Transverse colon (tissue), 4 donors: Measurements from ENCODE around the gene PYROXD2. TPM values are rescaled to one million over a fixed set of nuclear protein-coding genes. Genes with fewer than 3 reads are reported as not detected.
A peak's percentile ranks its signal among the peaks of the same experiment; 100 is the strongest.

Source experiments
- DNase-seq: peaks from one replicate; pipeline ENCODE4 v3.0.0-alpha.2; 2019
- H3K27ac ChIP-seq, 4 donors: fragments of 200-600 bp; sonication (generic); 2 replicates each; pipeline ENCODE4 v1.5.1; 2016 to 2018; ENCODE audit warnings: inconsistent platforms in 4 of 4
- H3K27me3 ChIP-seq: fragments of 200-600 bp; sonication (generic); 2 replicates; pipeline ENCODE4 v1.5.1; 2017; ENCODE audit warnings: inconsistent platforms
- H3K36me3 ChIP-seq, 4 donors: fragments of 200-600 bp; sonication (generic); 2 replicates each; pipeline ENCODE4 v1.5.1; 2017 to 2019; ENCODE audit warnings: inconsistent platforms in 4 of 4
- H3K4me1 ChIP-seq, 4 donors: fragments of 200-600 bp; sonication (generic); 2 replicates each; pipeline ENCODE4 v1.5.1; 2017 to 2020; ENCODE audit warnings: inconsistent platforms in 4 of 4
- H3K4me3 ChIP-seq, 4 donors: fragments of 200-600 bp; sonication (generic); 1 replicate in 1 of 4; 2 replicates in 3 of 4; pipeline versions ENCODE4 v1.5.1 to v1.6.1; 2017 to 2019; ENCODE audit warnings: inconsistent platforms in 4 of 4
- H3K9me3 ChIP-seq, 2 donors: fragments of 200-600 bp; sonication (generic); 2 replicates each; pipeline ENCODE4 v1.5.1; 2017 to 2019; ENCODE audit warnings: inconsistent platforms in 2 of 2
- CTCF ChIP-seq, 5 experiments: fragments of 200-600 bp in 3 of 5; fragments of 450-650 bp in 2 of 5; sonication (generic) in 3 of 5; IDR thresholded peaks; 1 replicate in 2 of 5; 2 replicates in 3 of 5; pipeline ENCODE4 v1.5.1; 2016 to 2017; ENCODE audit warnings: antibody characterized with exemption in 5 of 5, inconsistent platforms in 3 of 5, mild to moderate bottlenecking in 2 of 5, moderate library complexity in 1 of 5
- EP300 ChIP-seq: sonication (generic); formaldehyde crosslinking; IDR thresholded peaks from one replicate; pipeline ENCODE4 v1.6.1; 2017; ENCODE audit warnings: antibody characterized with exemption, low read depth
- POLR2A ChIP-seq: fragments of 450-650 bp; IDR thresholded peaks from one replicate; pipeline ENCODE4 v1.6.1; 2016; ENCODE audit warnings: antibody characterized with exemption, mild to moderate bottlenecking, moderate library complexity
- POLR2AphosphoS5 ChIP-seq, 3 donors: sonication (generic); formaldehyde crosslinking; IDR thresholded peaks; one replicate each; pipeline ENCODE4 v1.6.1; 2016; ENCODE audit warnings: antibody characterized with exemption in 3 of 3
- WGBS, 2 donors: methylation state at CpG; one replicate each; pipeline ENCODE4 v1.1.5; 2018; ENCODE audit warnings: low coverage in 1 of 2; 5-methylcytosine and 5-hydroxymethylcytosine counted together
- in situ Hi-C, 4 donors: fragments of 200-750 bp; cut with MboI; loops; one replicate each; pipeline versions ENCODE4 v1.15.0 to v1.15.1; 2017; ENCODE audit warnings: low sequenced_read_pairs in 3 of 4, low pct_ligation_motif_present in 1 of 4, low pct_unique_long_range_greater_than_20kb in 1 of 4
- intact Hi-C: fragments of 100-400 bp; cut with DNase I; formaldehyde crosslinking; loops from one replicate; pipeline ENCODE4 v1.15.1; 2023; ENCODE audit warnings: low total_unique reads
- total RNA-seq, 4 donors: library from RNA; depleted of rRNA; stranded (reverse); fragments of >200 nt; gene quantifications; one replicate each; pipeline ENCODE4 v1.1.0, GENCODE V29; 2016

The PYROXD2 gene
- total RNA-seq, 4 donors from 2014 or later = 3.0 to 14.9 (median 8.4) TPM

- WGBS, 2 donors = 0 to 73% methylated on average over 1 to 8 of the region's 8 CpGs
- no peak for DNase-seq
- peaks cover 8 to 27% (median 17%) of the 10 kb centered on the region in 4 donors for H3K4me1 ChIP-seq
- TF ChIP-seq CTCF (IDR thresholded peaks at IDR 0.05) (no peak), POLR2AphosphoS5 (IDR thresholded peaks at IDR 0.05) (no peak), EP300 (no peak), POLR2A (no peak)
- no peaks in the 10 kb centered on the region for H3K27me3 ChIP-seq
- H3K9me3 ChIP-seq = no peaks in the 10 kb centered on the region
- peak overlapping the region; percentile 80 to 84 (median 81) for H3K27ac ChIP-seq
- in situ Hi-C loops (no loop called here), intact Hi-C loops (no loop called here)
- H3K4me3 ChIP-seq = no peak overlapping the region
- H3K36me3 ChIP-seq = peaks cover 0 to 13% (median 0%) of the 10 kb centered on the region in 4 donors
Observed at GRCh38 chr10:98415731-98416119, 743 bp upstream of the PYROXD2 start.

- WGBS, 2 donors = 40% methylated on average over 3 of the region's 3 CpGs; no CpG with 5 or more reads in 1 of the 2 donors
- in situ Hi-C loops (no loop called here), intact Hi-C loops (no loop called here)
- no peak for TF ChIP-seq CTCF (IDR thresholded peaks at IDR 0.05)
- TF ChIP-seq EP300 = no peak
- TF ChIP-seq POLR2AphosphoS5 (IDR thresholded peaks at IDR 0.05) = no peak
- TF ChIP-seq POLR2A = no peak
- Histone ChIP-seq H3K4me3 (peak overlapping the region; percentile 35 to 58 (median 41)), H3K36me3 (peaks cover 0 to 10% (median 0%) of the 10 kb centered on the region in 4 donors), H3K27me3 (no peaks in the 10 kb centered on the region), H3K9me3 (no peaks in the 10 kb centered on the region), H3K4me1 (peaks cover 8 to 27% (median 17%) of the 10 kb centered on the region in 4 donors), H3K27ac (peak overlapping the region; percentile 80 to 84 (median 81))
- no peak for DNase-seq
Observed at GRCh38 chr10:98414578-98414931, 427 bp downstream of the PYROXD2 start.

- Histone ChIP-seq H3K4me3 (no peak overlapping the region), H3K27me3 (no peaks in the 10 kb centered on the region), H3K4me1 (peaks cover 8 to 27% (median 17%) of the 10 kb centered on the region in 4 donors), H3K27ac (no peak overlapping the region), H3K36me3 (no peaks in the 10 kb centered on the region), H3K9me3 (no peaks in the 10 kb centered on the region)
- DNase-seq = no peak
- 83% methylated on average over 1 of the region's 1 CpG; no CpG with 5 or more reads in 1 of the 2 donors for WGBS, 2 donors
- in situ Hi-C loops (no loop called here), intact Hi-C loops (no loop called here)
- TF ChIP-seq POLR2A (no peak), CTCF (IDR thresholded peaks at IDR 0.05) (no peak), POLR2AphosphoS5 (IDR thresholded peaks at IDR 0.05) (no peak), EP300 (no peak)
Observed at GRCh38 chr10:98411768-98412167, 3.2 kb downstream of the PYROXD2 start.

GRCh38 chr10:98411166-98411565 lies 3.8 kb downstream of the PYROXD2 start:
- in situ Hi-C loops = no loop called here
- TF ChIP-seq CTCF (IDR thresholded peaks at IDR 0.05) (no peak), EP300 (no peak), POLR2AphosphoS5 (IDR thresholded peaks at IDR 0.05) (no peak), POLR2A (no peak)
- H3K27ac ChIP-seq = no peak overlapping the region
- no peak overlapping the region for H3K4me3 ChIP-seq
- H3K36me3 ChIP-seq = no peaks in the 10 kb centered on the region
- peaks cover 8 to 27% (median 17%) of the 10 kb centered on the region in 4 donors for H3K4me1 ChIP-seq
- no peaks in the 10 kb centered on the region for H3K9me3 ChIP-seq
- intact Hi-C loops = no loop called here
- H3K27me3 ChIP-seq = no peaks in the 10 kb centered on the region
- no peak for DNase-seq
- 86% methylated on average over 11 of the region's 11 CpGs; no CpG with 5 or more reads in 1 of the 2 donors for WGBS, 2 donors
